MM.1S (cell line): ENCODE measurements around the gene PTPN2.

ENCODE experiments used
- CTCF ChIP-seq: fragments of 300-600 bp; sonication (generic); IDR thresholded peaks from 2 replicates; pipeline ENCODE4 v1.5.1; 2016; ENCODE audit warnings: antibody characterized with exemption, low read length, mixed read lengths
- EZH2 ChIP-seq: fragments of 300-600 bp; sonication (generic); optimal IDR thresholded peaks from 2 replicates; pipeline ENCODE3; 2017; ENCODE audit warnings: low read depth, mild to moderate bottlenecking, antibody characterized with exemption, low read length, mixed read lengths

DNA sequence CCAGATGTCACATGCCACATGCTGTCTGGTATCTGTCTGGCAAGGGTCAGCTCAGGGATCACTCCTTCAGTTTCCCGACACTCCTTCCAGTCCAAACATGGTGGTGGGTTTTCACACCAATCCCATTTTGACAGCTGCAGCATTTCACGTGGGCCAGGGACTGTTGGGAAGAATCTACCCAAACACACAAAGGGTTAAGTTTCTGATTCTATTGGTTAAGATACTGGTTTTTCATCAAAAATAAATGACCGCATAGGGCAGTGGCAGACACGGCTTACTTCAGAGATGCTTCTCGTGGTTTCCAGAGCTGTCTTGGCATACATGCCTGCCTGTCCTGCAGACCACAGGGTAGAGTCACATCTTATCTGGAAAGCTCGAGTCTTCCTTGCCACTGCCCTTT is 101.5 kb downstream of the PTPN2 start:
- TF ChIP-seq CTCF = no peak
- TF ChIP-seq EZH2 = no peak
